EL (cell line): ENCODE data around the gene NDST4.

Experiments
- DNase-seq: peaks from one replicate; pipeline ENCODE4 v3.0.0-alpha.2; 2016

The NDST4 gene

GRCh38 chr4:115113506-115114106 lies at the start of gene NDST4:
NDST4 (minus strand) TSS chr4:115113620; CDS start chr4:115077036, 36,584 bp downstream.
- no peak for DNase-seq

GRCh38 chr4:115159141-115159540 lies 45.7 kb upstream of the NDST4 start:
- DNase-seq = no peak

- no peak for DNase-seq
These were observed 44.9 kb upstream of the NDST4 start for GRCh38 chr4:115158296-115158695.

GRCh38 chr4:115154826-115155225 lies 41.4 kb upstream of the NDST4 start:
- DNase-seq = no peak

- no peak for DNase-seq
These were observed 39.5 kb upstream of the NDST4 start for GRCh38 chr4:115152965-115153364.

- no peak for DNase-seq
These were observed 38.7 kb upstream of the NDST4 start for GRCh38 chr4:115152081-115152480.

GRCh38 chr4:115149106-115149505 lies 35.7 kb upstream of the NDST4 start:
- DNase-seq = no peak

GRCh38 chr4:115145393-115146160 lies 32.2 kb upstream of the NDST4 start:
- no peak for DNase-seq

GRCh38 chr4:115128037-115128436 lies 14.6 kb upstream of the NDST4 start:
- DNase-seq = no peak

- DNase-seq = no peak
These were observed 13.1 kb upstream of the NDST4 start for GRCh38 chr4:115126491-115126890.

GRCh38 chr4:115121351-115122043 lies 8.1 kb upstream of the NDST4 start:
- DNase-seq = no peak

- DNase-seq = no peak
These were observed 6.5 kb upstream of the NDST4 start for GRCh38 chr4:115119804-115120352.

GRCh38 chr4:115117651-115118050 lies 4.2 kb upstream of the NDST4 start:
- DNase-seq = no peak

GRCh38 chr4:115110191-115111181 lies 2.9 kb downstream of the NDST4 start:
- no peak for DNase-seq

GRCh38 chr4:115108850-115109249 lies 4.6 kb downstream of the NDST4 start:
- no peak for DNase-seq

GRCh38 chr4:115107411-115107810 lies 6.0 kb downstream of the NDST4 start:
- no peak for DNase-seq

- no peak for DNase-seq
These were observed 11.7 kb downstream of the NDST4 start for GRCh38 chr4:115101675-115102074.

GRCh38 chr4:115090483-115091075 lies 22.8 kb downstream of the NDST4 start:
- peak; percentile 1 for DNase-seq

GRCh38 chr4:115082633-115083032 lies 30.8 kb downstream of the NDST4 start:
- DNase-seq = no peak

GRCh38 chr4:115076691-115077090 lies 36.7 kb downstream of the NDST4 start:
- no peak for DNase-seq

- no peak for DNase-seq
These were observed 54.9 kb downstream of the NDST4 start for GRCh38 chr4:115058533-115058932.

- no peak for DNase-seq
These were observed 58.6 kb downstream of the NDST4 start for GRCh38 chr4:115054836-115055235.
